Common myeloid progenitor, CD34-positive (primary cell): ENCODE results near the gene PKHD1.

ENCODE experiments used
- CTCF ChIA-PET: fragments of 350-600 bp; sonication (Branson Sonifier 250); formaldehyde crosslinking; loops from one replicate; lab custom pipeline; 2021; ENCODE audit warnings: antibody characterized with exemption; lab: Charles Lee
- POLR2A ChIA-PET: fragments of 350-600 bp; sonication (Branson Sonifier 250); formaldehyde crosslinking; loops from one replicate; lab custom pipeline; 2021; ENCODE audit warnings: antibody characterized with exemption; lab: Charles Lee
- DNase-seq, 3 donors: peaks; one replicate each; pipeline versions ENCODE4 v3.0.0 to v3.0.0-alpha.2; 2013
- H3K27ac ChIP-seq, 2 experiments: 1 replicate in 1 of 2; 2 replicates in 1 of 2; pipeline ENCODE4 v1.7.0; 2013; ENCODE audit warnings: inconsistent platforms in 2 of 2, low read length in 2 of 2, mild to moderate bottlenecking in 2 of 2, low read depth in 1 of 2, moderate library complexity in 1 of 2; ENCODE audit not compliant: severe bottlenecking in 2 of 2, insufficient read depth in 1 of 2, poor library complexity in 1 of 2
- H3K27me3 ChIP-seq, 5 experiments: replicated peaks in 2 of 5; 1 replicate in 3 of 5; 2 replicates in 2 of 5; pipeline versions ENCODE4 v1.6.1 to v1.7.0; 2013; ENCODE audit warnings: low read length in 4 of 5, mild to moderate bottlenecking in 2 of 5, moderate library complexity in 2 of 5, inconsistent platforms in 1 of 5; ENCODE audit not compliant: insufficient read depth in 5 of 5, control insufficient read depth in 4 of 5
- H3K36me3 ChIP-seq, 4 experiments: 1 replicate in 2 of 4; 2 replicates in 2 of 4; pipeline versions ENCODE4 v1.6.1 to v1.7.0; 2013; ENCODE audit warnings: low read length in 3 of 4, control low read depth in 1 of 4, mild to moderate bottlenecking in 1 of 4; ENCODE audit not compliant: control insufficient read depth in 4 of 4, insufficient read depth in 4 of 4
- H3K4me1 ChIP-seq, 4 experiments: 1 replicate in 3 of 4; 2 replicates in 1 of 4; pipeline versions ENCODE4 v1.6.1 to v1.7.1; 2013; ENCODE audit warnings: low read length in 3 of 4, mild to moderate bottlenecking in 3 of 4, control low read depth in 1 of 4, inconsistent platforms in 1 of 4, moderate library complexity in 1 of 4; ENCODE audit not compliant: control insufficient read depth in 4 of 4, insufficient read depth in 4 of 4; ENCODE audit errors: control extremely low read depth in 1 of 4
- H3K4me3 ChIP-seq, 7 experiments: 1 replicate in 4 of 7; 2 replicates in 3 of 7; pipeline versions ENCODE4 v1.5.1 to v1.7.0; 2013; ENCODE audit warnings: mild to moderate bottlenecking in 7 of 7, low read length in 6 of 7, moderate library complexity in 6 of 7, inconsistent platforms in 2 of 7, low read depth in 2 of 7, control low read depth in 1 of 7; ENCODE audit not compliant: insufficient read depth in 4 of 7, control insufficient read depth in 1 of 7; ENCODE audit errors: extremely low read depth in 1 of 7
- H3K9me3 ChIP-seq, 5 experiments: 1 replicate in 4 of 5; 2 replicates in 1 of 5; pipeline versions ENCODE4 v1.6.1 to v1.7.1; 2013; ENCODE audit warnings: low read length in 4 of 5, mild to moderate bottlenecking in 2 of 5, inconsistent platforms in 1 of 5, low read depth in 1 of 5, moderate library complexity in 1 of 5; ENCODE audit not compliant: control insufficient read depth in 4 of 5, insufficient read depth in 2 of 5; ENCODE audit errors: control extremely low read depth in 1 of 5
- WGBS: methylation state at CpG from one replicate; pipeline ENCODE4 v1.1.5; 2013; ENCODE audit not compliant: insufficient coverage; 5-methylcytosine and 5-hydroxymethylcytosine counted together

Gene PKHD1

DNA sequence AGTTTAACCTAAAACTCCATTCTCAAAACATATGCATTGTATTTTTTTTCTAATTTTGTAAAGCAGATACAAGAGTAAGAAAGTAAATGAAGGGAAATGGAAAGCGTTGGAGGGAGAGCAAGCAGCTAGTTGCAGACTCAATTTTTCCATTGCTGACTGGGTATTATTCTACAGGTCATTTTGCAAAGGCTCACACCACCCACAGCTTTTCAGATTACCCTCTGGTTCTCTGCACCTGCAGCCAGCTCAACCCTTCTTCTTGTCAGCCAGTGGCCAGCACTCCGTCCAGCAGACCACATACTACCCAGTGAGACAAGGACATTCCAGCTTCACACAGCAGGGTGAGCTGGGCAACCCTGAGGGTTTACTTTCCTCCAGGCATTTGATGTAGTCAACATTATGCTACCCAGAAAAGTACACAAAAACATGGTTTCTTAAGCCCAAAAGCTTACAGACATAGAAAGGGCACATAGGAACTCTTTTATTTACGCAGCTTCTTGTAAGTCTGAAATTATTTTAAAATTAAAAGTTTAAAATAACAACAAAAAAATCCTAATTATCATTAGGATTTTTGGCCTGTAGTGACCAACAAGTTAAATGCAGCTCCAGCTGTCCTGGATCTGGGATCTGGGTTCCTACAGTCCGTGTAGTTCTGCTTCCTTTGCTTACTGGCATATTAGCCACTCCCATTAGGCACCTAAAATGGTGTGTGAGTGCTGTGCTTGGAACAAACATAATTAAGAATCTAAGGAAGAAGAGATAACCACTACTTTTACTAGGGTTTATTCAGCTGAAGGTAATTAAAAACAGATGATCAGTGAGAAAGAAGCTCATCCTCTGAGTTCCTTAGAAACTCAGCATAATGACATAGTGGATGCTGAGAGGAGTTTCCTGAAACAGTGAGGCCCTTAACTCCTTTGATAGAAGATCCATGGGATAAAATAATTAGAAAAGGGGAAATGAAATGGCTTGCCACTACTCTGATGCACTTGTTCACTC lies 185.3 kb downstream of the PKHD1 start:
- no peak overlapping the region for H3K4me3 ChIP-seq
- CTCF ChIA-PET, result interaction anchor here (1.0 kb wide), 2 partner anchors 9 to 47 kb away, joined by 3 read pairs; no protein-coding TSS in a partner anchor
- POLR2A ChIA-PET, result no interaction called here
- no peaks in the 10 kb centered on the region for H3K27me3 ChIP-seq
- no peak for DNase-seq
- no peaks in the 10 kb centered on the region for H3K36me3 ChIP-seq
- no peaks in the 10 kb centered on the region for H3K9me3 ChIP-seq
- no CpG with 5 or more reads among the region's 4 CpGs for WGBS
- H3K4me1 ChIP-seq, result no peaks in the 10 kb centered on the region
- no peak overlapping the region for H3K27ac ChIP-seq

DNA sequence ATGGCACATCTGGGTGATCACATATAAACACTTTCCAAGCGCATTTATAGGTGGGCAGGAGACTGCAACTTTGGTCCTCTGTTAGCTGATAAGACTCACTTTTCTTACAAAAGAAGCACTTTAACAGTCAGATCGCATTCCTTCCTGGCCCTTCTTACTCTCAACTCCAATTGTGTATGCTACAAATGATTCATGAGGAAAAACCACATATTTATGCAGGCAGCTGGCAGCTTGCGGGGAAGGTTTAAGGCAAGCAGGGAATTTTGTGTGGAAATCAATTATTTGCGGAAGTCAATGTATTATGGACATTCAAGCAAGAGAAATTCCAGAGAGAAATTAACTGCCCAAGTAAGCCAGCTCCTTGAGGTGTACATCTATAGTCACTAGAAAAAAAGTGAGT lies 194.0 kb downstream of the PKHD1 start:
- WGBS, result 100% methylated on average over 3 of the region's 4 CpGs
- Histone ChIP-seq H3K9me3 (no peaks in the 10 kb centered on the region), H3K36me3 (no peaks in the 10 kb centered on the region), H3K27me3 (no peaks in the 10 kb centered on the region), H3K27ac (no peak overlapping the region), H3K4me1 (no peaks in the 10 kb centered on the region), H3K4me3 (no peak overlapping the region)
- no peak for DNase-seq
- CTCF ChIA-PET, result interaction anchor here (1.0 to 1.1 kb wide), 2 partner anchors 9 to 73 kb away, joined by 3 read pairs; no protein-coding TSS in a partner anchor
- POLR2A ChIA-PET, result no interaction called here

DNA sequence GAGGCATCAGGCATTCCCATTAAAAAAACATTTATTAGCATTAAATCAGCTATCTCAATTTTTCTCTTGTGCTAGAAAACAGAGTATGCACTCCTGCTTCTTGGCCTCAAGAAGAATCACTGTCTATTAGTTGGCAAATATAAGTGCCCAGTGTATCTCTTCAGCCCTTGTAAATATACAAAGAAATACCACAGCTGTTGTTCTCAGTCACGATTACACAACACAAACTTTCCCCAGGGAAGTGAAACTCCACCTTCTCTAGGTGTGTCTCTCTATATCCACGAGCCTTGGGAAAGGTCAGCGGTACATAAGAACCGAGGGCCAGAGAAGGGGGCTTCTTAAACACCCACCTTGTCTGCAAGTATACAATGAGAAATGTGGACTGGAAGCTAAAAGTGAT lies 194.7 kb downstream of the PKHD1 start:
- ChIA-PET POLR2A (no interaction called here), CTCF (interaction anchor here (1.0 kb wide), 1 partner anchor 10 kb away, joined by 3 read pairs; no protein-coding TSS in a partner anchor)
- no peaks in the 10 kb centered on the region for H3K36me3 ChIP-seq
- WGBS, result 96% methylated on average over 4 of the region's 4 CpGs
- no peaks in the 10 kb centered on the region for H3K27me3 ChIP-seq
- H3K4me3 ChIP-seq, result no peak overlapping the region
- no peaks in the 10 kb centered on the region for H3K9me3 ChIP-seq
- no peak overlapping the region for H3K27ac ChIP-seq
- no peaks in the 10 kb centered on the region for H3K4me1 ChIP-seq
- DNase-seq, result no peak

GRCh38 chr6:51892339-51892738 lies 195.1 kb downstream of the PKHD1 start:
- POLR2A ChIA-PET, result no interaction called here
- no CpG with 5 or more reads among the region's 3 CpGs for WGBS
- H3K27ac ChIP-seq, result no peak overlapping the region
- H3K9me3 ChIP-seq, result no peaks in the 10 kb centered on the region
- CTCF ChIA-PET, result no interaction called here
- no peaks in the 10 kb centered on the region for H3K27me3 ChIP-seq
- DNase-seq, result no peak
- no peaks in the 10 kb centered on the region for H3K36me3 ChIP-seq
- no peaks in the 10 kb centered on the region for H3K4me1 ChIP-seq
- H3K4me3 ChIP-seq, result no peak overlapping the region

DNA sequence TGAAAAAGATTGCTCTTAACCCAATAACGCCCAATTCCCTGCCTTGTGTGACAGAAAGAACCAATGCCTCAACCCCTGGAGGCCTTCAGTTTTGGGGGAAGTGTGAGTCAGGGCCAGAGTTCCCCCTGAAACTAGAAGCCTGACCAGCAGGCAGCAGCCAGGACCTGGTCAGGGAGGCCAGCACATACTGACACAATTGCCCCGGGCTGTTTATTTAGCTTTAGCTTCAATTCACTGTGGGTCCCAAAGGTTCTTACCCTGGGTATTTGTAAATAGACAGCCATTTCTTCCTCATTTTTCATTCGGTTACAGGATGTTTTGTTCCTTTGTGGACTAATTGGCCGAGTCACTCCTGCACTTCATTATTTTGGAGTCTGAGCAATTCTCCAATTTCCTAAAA lies 195.6 kb downstream of the PKHD1 start:
- CTCF ChIA-PET, result no interaction called here
- Histone ChIP-seq H3K36me3 (no peaks in the 10 kb centered on the region), H3K27me3 (peaks cover 0 to 2% (median 0%) of the 10 kb centered on the region in 5 experiments), H3K9me3 (no peaks in the 10 kb centered on the region), H3K27ac (no peak overlapping the region), H3K4me1 (no peaks in the 10 kb centered on the region), H3K4me3 (no peak overlapping the region)
- 79% methylated on average over 2 of the region's 4 CpGs for WGBS
- POLR2A ChIA-PET, result no interaction called here
- no peak for DNase-seq

GRCh38 chr6:51887859-51888258 lies 199.6 kb downstream of the PKHD1 start:
- no CpG with 5 or more reads among the region's 2 CpGs for WGBS
- no peak overlapping the region for H3K27ac ChIP-seq
- no peak for DNase-seq
- POLR2A ChIA-PET, result no interaction called here
- CTCF ChIA-PET, result no interaction called here
- H3K4me3 ChIP-seq, result no peak overlapping the region
- H3K4me1 ChIP-seq, result no peaks in the 10 kb centered on the region
- no peaks in the 10 kb centered on the region for H3K36me3 ChIP-seq
- H3K9me3 ChIP-seq, result no peaks in the 10 kb centered on the region
- H3K27me3 ChIP-seq, result peaks cover 0 to 4% (median 0%) of the 10 kb centered on the region in 5 experiments

DNA sequence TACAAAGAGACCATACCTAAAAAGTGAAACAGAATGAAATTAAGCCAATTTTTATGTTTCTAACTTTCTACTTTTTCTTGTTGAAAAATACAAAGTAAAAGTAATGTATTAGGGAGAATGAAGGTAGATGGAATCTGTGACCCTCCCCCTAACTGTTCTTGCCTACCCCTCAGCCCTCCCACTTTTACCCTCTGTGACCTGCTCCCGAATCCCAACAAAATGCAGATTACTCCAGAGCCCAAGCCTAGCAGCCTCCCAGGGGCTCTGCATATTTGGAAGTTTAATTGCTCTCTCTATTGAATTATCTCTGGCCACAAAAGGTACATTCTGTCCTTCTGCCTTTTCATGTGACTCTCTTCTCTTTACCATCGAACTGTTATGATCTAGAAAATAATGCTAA lies 201.5 kb downstream of the PKHD1 start:
- Histone ChIP-seq H3K9me3 (no peaks in the 10 kb centered on the region), H3K27ac (no peak overlapping the region), H3K27me3 (peaks cover 0 to 6% (median 0%) of the 10 kb centered on the region in 5 experiments), H3K4me3 (no peak overlapping the region), H3K4me1 (no peaks in the 10 kb centered on the region), H3K36me3 (no peaks in the 10 kb centered on the region)
- no CpG with 5 or more reads among the region's 2 CpGs for WGBS
- ChIA-PET POLR2A (no interaction called here), CTCF (no interaction called here)
- DNase-seq, result no peak
